NCI-H1105 (cell line): ENCODE measurements around the gene CENPH.
"Not testable (repeated sequence)": the region's sequence is repeated elsewhere in the genome, so short reads cannot be mapped to it uniquely, and the experiment has no call there.

Experiments used
- DNase-seq: peaks from one replicate; lab custom pipeline; 2025; lab: John Stamatoyannopoulos, UW

The CENPH gene, protein sequence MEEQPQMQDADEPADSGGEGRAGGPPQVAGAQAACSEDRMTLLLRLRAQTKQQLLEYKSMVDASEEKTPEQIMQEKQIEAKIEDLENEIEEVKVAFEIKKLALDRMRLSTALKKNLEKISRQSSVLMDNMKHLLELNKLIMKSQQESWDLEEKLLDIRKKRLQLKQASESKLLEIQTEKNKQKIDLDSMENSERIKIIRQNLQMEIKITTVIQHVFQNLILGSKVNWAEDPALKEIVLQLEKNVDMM

DNA sequence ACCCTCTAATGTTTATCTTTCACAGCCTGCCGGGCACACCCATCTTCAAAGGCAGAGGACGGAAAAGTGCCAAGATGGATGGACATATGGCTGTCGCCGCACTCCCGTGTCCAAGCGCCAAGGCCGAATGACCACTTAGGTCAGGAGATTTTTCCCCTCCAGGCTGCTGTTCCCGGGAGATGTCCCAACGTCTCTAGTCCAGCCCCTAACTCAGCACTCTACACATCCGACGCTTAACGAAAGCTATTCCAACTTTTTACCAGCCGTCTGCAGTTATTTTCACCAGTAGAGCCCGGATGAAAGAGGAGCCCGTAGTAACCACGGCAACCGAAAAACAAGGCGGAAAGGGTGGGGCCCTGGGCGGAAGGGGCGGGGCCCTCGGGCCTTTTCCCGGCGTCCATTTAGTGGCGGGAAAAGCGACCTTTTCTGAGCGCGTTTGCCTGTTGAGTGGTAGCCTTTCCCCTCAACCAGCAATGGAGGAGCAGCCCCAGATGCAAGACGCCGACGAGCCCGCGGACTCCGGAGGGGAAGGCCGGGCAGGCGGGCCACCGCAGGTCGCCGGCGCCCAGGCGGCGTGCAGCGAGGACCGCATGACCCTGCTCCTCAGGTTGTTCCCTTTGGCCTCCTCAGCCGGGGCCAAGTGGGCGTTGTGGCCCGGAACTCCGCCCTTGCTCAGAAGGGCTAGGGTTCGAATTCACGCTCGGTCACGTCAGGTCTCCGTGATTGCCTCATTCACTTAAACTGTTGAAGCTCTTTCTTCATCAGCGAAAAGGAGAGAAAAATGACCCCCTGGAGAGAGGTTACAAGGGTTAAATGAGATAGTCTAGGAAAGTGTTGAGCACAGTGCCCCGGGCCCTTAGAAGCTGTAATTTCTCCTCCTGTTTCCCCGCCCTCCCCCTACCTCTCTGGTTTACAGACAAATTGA, at the start of gene CENPH:
TSS of gene CENPH (plus strand) at position 422 of the 925 bp plus-strand sequence. CDS start at position 474, 52 bp downstream.
- peak; percentile 72 for DNase-seq

GRCh38 chr5:69140239-69140638, 49.1 kb upstream of the CENPH start:
- DNase-seq: not testable (repeated sequence)

- DNase-seq: no peak
Observed at GRCh38 chr5:69140827-69141226, 48.6 kb upstream of the CENPH start.

DNA sequence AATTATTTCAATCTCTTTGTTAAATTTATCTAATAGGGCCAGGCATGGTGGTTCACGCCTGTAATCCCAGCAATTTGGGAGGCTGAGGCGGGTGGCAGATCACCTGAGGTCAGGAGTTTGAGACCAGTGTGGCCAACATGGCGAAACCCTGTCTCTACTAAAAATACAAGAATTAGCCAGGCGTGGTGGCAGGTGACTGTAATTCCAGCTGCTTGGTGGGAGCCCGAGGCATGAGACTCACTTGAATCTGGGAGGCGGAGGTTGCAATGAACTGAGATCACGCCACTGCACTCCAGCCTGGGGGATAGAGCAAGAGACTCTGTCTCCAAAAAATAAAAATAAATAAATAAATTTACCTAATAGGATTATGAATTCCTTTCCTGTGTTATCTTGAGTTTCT, 40.8 kb upstream of the CENPH start:
- not testable (repeated sequence) for DNase-seq

DNA sequence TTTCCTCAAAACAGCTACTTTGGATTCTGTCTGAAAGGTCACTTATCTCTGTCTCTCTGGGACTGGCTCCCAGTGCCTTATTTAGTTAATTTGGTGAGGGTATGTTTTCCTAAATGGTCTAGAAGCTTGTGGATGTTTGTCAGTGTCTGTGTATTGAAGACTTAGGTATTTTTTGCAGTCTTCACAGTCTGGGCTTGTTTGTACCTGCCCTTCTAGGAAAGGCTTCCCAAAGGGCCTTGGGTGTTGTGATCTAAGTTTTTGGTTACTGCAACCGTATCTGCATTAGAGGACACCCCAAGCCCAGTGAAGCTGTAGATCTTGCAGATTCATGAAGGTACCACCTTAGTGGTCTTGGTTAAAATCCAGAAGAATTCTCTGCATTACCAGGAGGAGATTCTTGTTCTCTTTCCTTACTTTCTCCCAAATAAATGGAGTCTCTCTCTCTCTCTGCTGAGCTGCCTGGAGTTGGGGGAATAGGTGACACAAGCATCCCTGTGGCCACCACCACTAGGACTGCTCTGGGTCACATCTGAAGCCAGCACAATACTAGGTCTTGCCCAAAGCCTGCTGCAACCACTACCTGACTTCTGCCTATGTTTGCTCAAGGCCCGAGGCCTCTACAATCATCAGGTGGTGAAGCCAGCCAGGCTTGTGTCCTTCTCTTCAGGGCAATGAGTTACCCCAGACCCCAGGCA, 40.3 kb upstream of the CENPH start:
- no peak for DNase-seq

DNA sequence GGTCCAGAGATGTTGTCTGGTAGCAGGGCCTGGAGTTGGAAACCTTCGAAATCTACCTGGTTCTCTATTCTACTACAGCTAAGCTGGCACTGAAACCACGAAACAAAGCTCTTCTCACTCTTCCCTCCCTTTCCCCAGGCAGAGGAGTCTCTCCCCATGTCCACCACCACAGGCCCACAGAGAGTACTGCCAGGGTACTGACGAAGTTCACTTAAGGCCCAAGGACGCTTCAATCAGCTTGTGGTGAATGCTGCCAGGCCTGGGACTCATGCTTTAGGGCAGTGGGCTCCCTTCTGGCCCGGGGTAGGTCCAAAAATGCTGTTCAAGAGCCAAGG, 39.7 kb upstream of the CENPH start:
- no peak for DNase-seq

DNA sequence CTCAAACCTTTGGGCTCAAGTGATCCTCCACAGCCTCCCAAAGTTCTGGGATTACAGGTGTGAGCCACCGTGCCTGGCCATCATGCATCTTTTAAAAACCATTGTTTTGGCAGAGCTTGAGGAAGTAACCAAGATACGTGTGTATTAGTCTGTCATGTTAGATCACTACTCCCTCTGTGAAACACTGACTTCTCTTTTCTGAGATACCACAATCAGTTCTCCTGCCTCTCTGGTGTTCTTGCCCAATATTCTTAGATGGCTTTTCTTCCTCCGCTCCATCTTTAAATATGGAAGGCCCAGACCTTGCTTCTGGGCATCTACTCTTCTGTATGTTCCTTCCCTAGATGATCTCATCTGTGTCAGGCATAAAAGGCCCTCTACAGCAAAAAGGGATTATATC, 36.7 kb upstream of the CENPH start:
- DNase-seq: no peak

DNA sequence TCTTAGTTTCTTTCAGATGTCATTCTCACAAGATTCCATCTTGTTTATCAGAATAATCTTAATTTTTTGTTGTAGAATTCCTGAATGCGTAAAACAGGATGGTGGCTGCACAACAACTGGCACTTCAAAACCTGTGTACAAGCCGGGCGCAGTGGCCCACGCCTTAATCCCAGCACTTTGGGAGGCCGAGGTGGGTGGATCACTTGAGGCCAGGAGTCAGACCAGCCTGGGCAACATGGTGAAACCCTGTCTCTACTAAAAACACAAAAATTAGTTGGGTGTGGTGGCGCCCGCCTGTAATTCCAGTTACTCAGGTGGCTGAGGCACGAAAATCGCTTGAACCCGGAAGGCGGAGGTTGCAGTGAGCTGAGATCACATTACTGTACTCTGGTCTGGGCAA, 32.9 kb upstream of the CENPH start:
- DNase-seq: no peak

DNA sequence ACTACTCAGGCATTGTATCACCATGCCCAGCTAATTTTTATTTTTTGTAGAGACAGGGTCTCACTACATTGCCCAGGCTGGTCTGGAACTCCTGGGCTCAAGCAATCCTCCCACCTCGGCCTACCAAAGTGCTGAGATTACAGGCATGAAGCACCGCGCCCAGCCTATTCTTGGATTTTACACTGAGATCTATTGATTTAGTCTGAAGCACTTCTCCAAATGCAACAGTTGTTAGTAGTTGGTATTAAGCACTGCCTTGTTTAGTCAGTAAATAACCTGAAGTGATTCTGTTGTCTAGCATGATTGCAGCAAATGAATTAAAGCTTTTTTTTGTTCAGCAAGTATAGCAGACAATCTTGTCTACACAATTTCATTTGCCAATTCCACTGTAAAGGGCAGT, 31.3 kb upstream of the CENPH start:
- no peak for DNase-seq

GRCh38 chr5:69160651-69161050, 28.7 kb upstream of the CENPH start:
- no peak for DNase-seq

- DNase-seq: peak; percentile 93
Observed at GRCh38 chr5:69166686-69167492, 22.5 kb upstream of the CENPH start, which contains the start of gene CCNB1. Gene CCNB1 (plus strand): TSS chr5:69167150. CDS start chr5:69167263, 113 bp downstream.

- no peak for DNase-seq
Observed at GRCh38 chr5:69167493-69167855, 21.9 kb upstream of the CENPH start.

GRCh38 chr5:69167929-69168328, 21.5 kb upstream of the CENPH start:
- DNase-seq: no peak

DNA sequence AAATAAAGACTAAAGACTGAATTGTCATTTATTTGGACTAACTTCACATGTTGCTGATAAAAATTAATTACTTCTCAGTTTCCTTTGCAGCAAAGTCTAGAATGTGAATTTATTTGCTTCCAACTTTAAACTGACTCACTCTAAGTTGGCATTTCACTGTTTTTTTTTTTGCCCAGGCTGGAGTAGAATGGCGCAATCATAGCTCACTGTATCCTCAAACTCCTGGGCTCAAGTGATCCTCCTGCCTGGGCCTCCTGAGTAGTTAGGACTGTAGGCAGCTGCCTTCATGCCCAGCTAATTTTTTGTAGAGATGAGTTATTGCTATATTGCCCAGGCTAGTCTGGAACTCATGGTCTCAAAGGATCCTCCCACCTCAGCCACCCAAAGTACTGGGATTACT, 18.9 kb upstream of the CENPH start:
- no peak for DNase-seq

- DNase-seq: no peak
Observed at GRCh38 chr5:69170969-69171368, 18.4 kb upstream of the CENPH start.

DNA sequence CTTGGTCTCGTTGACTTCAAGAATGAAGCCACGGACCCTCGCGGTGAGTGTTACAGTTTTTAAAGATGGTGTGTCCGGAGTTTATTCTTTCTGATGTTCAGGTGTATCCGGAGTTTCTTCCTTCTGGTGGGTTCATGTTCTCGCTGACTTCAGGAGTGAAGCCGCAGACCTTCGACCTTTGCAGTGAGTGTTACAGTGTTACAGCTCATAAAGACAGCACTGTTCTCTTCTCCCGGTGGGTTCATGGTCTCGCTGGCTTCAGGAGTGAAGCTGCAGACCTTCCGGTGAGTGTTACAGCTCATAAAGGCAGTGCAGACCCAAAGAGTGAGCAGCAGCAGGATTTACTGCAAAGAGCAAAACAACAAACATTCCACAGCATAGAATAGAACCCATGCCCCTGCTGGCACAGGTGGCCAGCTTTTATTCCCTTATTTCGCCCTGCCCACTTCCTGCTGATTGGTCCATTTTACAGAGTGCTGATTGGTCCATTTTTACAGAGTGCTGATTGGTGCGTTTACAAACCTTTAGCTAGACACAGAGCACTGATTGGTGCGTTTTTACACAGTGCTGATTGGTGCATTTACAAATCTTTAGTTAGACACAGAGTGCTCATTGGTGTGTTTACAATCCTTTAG, 7.6 kb upstream of the CENPH start:
- DNase-seq: not testable (repeated sequence)

DNA sequence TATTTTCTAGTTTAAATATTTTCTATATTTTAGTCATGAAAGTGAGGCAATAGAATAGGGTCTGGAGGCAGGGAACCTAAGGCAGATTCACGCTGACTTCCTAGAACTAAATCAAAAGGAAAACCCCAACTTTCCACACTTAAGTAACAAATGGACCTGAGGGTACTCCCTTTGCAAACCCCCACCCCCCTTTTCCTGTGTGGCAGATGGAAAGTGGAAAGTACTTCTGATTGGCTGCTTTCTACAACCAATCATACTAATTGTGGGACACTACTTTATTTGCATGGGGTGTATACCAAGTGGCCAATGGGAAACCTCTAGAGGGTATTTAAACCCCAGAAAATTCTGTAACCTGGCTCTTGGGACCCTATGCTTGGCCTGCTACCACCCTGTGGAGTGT, 4.8 kb upstream of the CENPH start:
- DNase-seq: no peak

DNA sequence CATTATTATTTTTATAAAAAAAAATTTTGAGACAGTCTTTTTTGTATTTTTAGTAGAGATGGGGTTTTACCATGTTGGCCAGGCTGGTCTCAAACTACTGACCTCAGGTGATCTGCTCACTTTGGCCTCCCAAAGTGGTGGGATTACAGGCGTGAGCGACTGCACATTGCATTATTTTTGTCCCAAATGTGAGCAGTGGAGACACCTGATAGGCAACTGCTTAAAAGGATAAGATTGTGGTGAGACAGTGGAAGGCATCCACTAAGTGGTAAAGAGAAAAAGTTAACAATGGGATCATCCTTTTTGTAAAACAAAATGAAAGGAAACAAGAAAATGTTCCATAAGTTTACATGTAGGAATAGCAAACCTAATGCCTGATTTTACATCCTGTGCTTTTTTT, 2.0 kb upstream of the CENPH start:
- DNase-seq: no peak

DNA sequence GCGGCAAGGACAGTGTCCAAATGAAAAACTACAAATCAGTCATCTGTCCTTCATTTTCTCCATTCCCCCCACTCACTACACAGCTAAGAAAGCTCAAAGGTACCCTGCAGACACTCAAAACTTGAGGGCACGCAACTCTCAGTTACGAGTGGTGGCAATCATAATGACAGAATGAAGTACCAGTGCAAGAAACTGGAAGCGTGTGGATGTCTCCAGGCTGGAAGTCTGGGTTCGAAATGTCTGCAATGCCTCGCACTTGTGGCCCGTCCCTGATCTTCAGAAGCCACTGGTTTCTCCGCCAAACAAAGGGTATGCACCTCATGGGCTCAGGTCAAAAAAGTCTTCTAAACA, 597 bp upstream of the CENPH start:
- DNase-seq: no peak

DNA sequence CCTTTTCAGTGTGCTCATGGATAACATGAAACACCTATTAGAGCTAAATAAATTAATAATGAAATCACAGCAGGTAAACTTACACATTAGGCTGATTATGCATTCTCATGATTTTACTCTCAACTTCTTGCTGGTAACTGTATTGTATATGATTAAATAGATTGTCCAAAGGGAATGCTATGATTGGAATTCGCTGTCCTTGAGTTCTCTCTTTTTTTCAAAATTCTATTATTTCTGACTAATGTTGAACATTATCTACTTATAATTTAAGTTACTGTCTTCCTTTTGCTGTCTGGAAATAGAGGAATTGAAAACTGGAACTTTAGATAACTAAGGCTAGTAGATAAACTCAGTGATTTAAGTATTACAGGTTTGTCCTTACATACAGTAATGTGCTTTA, 13.1 kb downstream of the CENPH start:
- DNase-seq: no peak

- DNase-seq: no peak
Observed at GRCh38 chr5:69206528-69207190, 17.3 kb downstream of the CENPH start.
